GM19043 (cell line): ENCODE measurements around the gene ZNRF3.
"Not testable (repeated sequence)": the region's sequence is repeated elsewhere in the genome, so short reads cannot be mapped to it uniquely, and the experiment has no call there.

Source experiments
- ATAC-seq: cut with Tn5 transposase; IDR thresholded peaks from one replicate; pipeline ENCODE4 v1.9.1; 2021; ENCODE audit warnings: low read depth; ENCODE audit not compliant: unreplicated experiment

The ZNRF3 gene

GRCh38 chr22:28927630-28928029 is 44.3 kb downstream of the ZNRF3 start:
- no peak for ATAC-seq

DNA sequence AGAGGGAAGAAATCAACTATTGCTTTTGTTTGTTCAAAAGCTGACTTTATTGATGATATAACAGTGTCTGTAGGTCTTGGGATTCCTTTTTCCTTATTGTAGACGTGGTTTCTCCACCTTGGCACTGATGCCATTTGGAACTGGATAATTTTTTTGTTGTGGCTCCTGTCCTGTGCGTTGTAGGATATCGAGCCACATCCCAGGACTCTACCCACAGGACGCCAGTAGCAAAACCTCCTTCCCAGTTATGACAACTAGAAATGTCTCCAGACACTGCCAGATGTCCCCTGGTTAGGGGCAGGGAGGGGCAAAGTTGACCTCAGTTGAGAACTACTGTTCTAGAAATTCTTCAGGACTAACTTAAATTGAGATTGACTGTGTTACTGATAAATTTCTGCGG is 45.8 kb downstream of the ZNRF3 start:
- no peak for ATAC-seq

- no peak for ATAC-seq
Observed at GRCh38 chr22:28930357-28931007, 47.1 kb downstream of the ZNRF3 start.

- ATAC-seq: no peak
Observed at GRCh38 chr22:28931844-28932567, 48.6 kb downstream of the ZNRF3 start.

DNA sequence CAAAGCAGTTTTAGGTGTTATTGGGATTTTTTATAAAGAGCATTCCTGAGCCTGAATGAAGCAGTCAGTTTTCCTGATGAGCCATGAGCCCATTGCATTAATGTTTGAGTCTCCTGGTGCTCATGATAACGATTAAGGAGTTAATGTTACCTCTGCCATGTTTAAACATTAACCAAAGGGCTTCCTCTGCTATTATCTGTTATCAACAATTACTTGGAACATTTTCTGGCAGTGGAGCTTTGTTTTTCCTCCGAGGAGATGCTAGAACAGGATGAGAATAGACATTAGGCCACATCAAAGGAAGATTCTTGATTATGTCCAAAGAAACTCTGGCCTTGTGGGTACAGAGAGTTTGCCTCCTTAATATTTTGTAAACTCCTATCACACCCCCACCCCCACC is 49.9 kb downstream of the ZNRF3 start:
- no peak for ATAC-seq

DNA sequence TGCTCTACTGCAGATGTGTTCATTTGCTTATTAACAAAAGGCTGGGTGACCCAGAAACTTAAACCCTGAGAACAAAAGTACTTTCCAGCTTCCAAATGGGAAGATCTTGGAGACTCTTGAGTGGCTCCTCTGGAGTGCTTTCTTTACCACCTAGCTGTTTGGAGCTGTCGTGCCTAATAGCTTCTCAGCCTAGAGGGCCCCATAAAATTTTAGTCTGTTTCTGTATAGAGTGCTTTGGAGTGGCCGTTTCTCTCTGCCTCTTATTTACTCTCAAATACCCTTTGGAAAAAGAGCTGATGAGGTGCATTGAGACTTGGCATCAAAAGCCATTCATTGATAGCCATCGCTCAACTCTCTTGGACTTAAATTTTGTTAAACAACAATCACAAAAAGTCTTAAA is 50.7 kb downstream of the ZNRF3 start:
- no peak for ATAC-seq

GRCh38 chr22:28935140-28935539 is 51.8 kb downstream of the ZNRF3 start:
- ATAC-seq: no peak

- no peak for ATAC-seq
Observed at GRCh38 chr22:28935713-28936112, 52.3 kb downstream of the ZNRF3 start.

- ATAC-seq: no peak
Observed at GRCh38 chr22:28936200-28936599, 52.8 kb downstream of the ZNRF3 start.

- no peak for ATAC-seq
Observed at GRCh38 chr22:28937206-28938025, 54.0 kb downstream of the ZNRF3 start.

DNA sequence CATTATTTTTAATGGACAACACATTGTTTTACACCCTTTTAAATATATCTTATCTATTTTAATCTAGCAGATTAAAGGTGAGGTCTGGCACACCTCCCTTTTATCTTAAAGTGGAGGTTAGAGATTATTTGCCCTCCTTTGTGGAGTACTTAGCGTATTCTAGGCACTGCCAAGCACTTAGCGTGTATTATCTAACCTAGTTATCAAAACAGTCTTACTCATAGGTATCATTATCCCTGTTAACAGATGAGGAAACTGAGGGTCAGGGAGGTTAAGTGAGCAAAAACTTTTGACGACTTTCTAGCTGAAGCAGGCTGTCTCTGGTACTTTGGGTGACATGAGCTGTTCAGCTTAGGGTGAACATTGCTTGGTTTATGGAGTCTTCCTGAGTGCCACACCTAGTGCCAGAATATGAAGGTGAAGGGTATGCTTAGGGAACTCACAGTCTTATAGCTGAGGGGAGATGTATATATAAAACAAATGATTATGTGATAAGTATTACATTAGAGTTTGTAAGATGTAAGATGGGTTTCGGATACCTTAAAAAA is 55.0 kb downstream of the ZNRF3 start:
- no peak for ATAC-seq

- ATAC-seq: no peak
Observed at GRCh38 chr22:28939394-28939793, 56.0 kb downstream of the ZNRF3 start.

GRCh38 chr22:28939932-28940331 is 56.6 kb downstream of the ZNRF3 start:
- no peak for ATAC-seq

GRCh38 chr22:28940441-28940840 is 57.1 kb downstream of the ZNRF3 start:
- no peak for ATAC-seq

- ATAC-seq: no peak
Observed at GRCh38 chr22:28942333-28942732, 59.0 kb downstream of the ZNRF3 start.

GRCh38 chr22:28942801-28943500 is 59.6 kb downstream of the ZNRF3 start:
- ATAC-seq: no peak

GRCh38 chr22:28943501-28943879 is 60.1 kb downstream of the ZNRF3 start:
- ATAC-seq: no peak

DNA sequence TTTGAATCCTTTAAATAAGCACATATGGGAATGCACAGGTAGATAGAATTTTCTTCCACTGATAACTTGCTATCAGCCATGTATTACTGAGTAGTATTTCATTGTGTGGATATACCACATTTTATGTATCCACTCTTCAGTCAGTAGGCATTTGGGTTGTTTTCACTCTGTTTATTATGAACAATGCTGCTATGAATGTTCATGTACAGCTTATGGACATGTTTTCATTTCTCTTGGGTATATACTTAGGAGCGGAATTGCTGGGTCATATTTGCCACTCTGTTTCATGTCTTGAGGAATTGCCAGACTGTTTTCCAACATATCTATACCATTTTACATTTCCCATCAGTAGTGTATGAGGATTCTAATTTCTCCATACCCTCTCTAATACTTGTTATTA is 63.8 kb downstream of the ZNRF3 start:
- ATAC-seq: no peak

GRCh38 chr22:28948424-28948823 is 65.1 kb downstream of the ZNRF3 start:
- ATAC-seq: no peak

DNA sequence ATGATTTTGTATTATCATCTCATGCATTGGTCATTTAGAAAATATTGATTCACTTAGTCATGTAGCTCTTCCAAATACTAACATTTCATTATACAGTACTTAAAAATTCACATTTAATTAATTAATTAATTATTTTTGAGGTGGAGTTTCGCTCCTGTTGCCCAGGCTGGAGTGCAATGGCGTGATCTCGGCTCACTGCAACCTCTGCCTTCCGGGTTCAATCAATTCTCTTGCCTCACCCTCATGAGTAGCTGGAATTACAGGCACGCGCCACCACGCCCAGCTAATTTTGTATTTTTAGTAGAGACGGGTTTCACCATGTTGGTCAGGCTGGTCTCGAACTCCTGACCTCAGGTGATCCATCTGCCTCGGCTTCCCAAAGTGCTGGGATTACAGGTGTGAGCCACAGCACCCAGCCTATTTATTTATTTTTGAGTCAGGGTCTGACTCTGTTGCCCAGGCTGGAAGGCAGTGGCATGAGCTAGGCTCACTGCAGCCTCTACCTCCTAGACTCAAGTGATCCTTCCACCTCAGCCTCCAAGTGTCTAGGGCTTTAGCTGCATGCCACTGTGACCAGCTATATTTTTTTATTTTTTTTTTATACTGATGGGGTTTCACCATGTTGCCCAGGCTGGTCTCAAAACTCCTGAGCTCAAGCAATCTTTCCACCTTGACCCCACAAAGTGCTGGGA is 65.6 kb downstream of the ZNRF3 start:
- ATAC-seq: not testable (repeated sequence)
